ENCODE data around the gene TGIF2LY.
"Not testable (repeated sequence)": the region's sequence is repeated elsewhere in the genome, so short reads cannot be mapped to it uniquely, and the experiment has no call there.

TGIF2LY gene

DNA sequence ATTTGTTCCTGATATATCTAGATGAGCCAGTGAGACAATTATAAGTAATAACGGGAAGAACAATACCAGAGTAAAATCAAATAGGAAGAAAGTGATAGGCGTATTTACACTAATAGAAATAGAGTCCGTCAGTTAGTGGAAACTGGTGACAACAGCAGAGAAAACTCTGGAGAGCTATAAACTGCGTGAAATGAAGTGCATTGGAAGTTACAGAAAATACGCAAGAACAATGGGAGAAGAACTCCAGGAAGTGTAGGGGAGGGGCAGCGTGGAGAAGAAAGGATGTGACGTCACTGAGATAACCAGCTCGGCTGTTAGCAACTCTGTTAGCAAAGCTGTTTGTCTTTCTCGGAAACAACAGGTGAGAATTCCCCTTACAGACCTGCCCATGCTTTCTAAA lies at the start of gene TGIF2LY:
TSS of gene TGIF2LY (plus strand) at position 301 of the 400 bp plus-strand sequence. CDS start 178 bp downstream, outside the sequence.
- H3K27ac ChIP-seq; DNase-seq; H3K27me3 ChIP-seq (replicated peaks); H3K36me3 ChIP-seq (replicated peaks); H3K4me3 ChIP-seq (ENCODE audit: low read depth, low read length); in situ Hi-C loops (cut with HindIII; ENCODE audit: low pct_ligation_motif_present, low sequenced_read_pairs): not testable (repeated sequence)
